ENCODE results near the gene ARL6IP4. TPM values are rescaled to one million over a fixed set of nuclear protein-coding genes. Genes with fewer than 3 reads are reported as not detected.

Gene ARL6IP4
- total RNA-seq, 1 experiment from 2014 or later = 133 TPM

- TF ChIP-seq, protein P1, sequence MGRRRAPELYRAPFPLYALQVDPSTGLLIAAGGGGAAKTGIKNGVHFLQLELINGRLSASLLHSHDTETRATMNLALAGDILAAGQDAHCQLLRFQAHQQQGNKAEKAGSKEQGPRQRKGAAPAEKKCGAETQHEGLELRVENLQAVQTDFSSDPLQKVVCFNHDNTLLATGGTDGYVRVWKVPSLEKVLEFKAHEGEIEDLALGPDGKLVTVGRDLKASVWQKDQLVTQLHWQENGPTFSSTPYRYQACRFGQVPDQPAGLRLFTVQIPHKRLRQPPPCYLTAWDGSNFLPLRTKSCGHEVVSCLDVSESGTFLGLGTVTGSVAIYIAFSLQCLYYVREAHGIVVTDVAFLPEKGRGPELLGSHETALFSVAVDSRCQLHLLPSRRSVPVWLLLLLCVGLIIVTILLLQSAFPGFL (CRISPR knock-in tag; IDR thresholded peaks at IDR 0.05; ENCODE audit: borderline replicate concordance) = no peak
- no peak for TF ChIP-seq OVOL2 (CRISPR knock-in tag; IDR thresholded peaks at IDR 0.05; ENCODE audit: borderline replicate concordance)
Measured at GRCh38 chr12:122975790-122976647, 4.5 kb upstream of the ARL6IP4 start (continued).

DNA sequence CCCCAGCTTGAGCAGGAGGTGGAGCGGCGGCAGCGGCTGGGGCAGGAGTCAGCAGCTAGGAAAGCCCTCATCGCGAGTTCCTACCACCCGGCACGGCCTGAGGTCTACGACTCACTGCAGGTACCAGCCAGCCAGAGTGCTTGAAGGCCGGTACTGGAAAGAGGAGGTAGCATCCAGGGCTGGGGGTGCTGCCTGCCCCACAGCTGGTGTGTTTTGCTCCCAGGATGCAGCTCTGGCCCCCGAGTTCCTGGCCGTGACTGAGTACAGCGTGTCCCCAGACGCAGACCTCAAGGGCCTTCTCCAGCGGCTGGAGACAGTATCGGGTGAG, 3.9 kb upstream of the ARL6IP4 start:
- no peak overlapping the region for H3K27ac Mint-ChIP-seq
- ChIA-PET POLR2A (interaction anchor here (2.2 kb wide), 1 partner anchor 256 kb away, joined by 11 read pairs; the partner anchor contains the start of genes MPHOSPH9 and MTRFR), CTCF (no interaction called here)
- no peak for DNase-seq (ENCODE audit: low spot score)
- no peaks in the 10 kb centered on the region for H3K9me3 Mint-ChIP-seq
- no peaks in the 10 kb centered on the region for H3K27me3 Mint-ChIP-seq (ENCODE audit: low read depth)
- peak overlapping the region; percentile 96 for H3K4me3 Mint-ChIP-seq
- TF ChIP-seq, protein P2, sequence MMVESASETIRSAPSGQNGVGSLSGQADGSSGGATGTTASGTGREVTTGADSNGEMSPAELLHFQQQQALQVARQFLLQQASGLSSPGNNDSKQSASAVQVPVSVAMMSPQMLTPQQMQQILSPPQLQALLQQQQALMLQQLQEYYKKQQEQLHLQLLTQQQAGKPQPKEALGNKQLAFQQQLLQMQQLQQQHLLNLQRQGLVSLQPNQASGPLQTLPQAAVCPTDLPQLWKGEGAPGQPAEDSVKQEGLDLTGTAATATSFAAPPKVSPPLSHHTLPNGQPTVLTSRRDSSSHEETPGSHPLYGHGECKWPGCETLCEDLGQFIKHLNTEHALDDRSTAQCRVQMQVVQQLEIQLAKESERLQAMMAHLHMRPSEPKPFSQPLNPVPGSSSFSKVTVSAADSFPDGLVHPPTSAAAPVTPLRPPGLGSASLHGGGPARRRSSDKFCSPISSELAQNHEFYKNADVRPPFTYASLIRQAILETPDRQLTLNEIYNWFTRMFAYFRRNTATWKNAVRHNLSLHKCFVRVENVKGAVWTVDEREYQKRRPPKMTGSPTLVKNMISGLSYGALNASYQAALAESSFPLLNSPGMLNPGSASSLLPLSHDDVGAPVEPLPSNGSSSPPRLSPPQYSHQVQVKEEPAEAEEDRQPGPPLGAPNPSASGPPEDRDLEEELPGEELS (CRISPR knock-in tag; IDR thresholded peaks at IDR 0.05) = no peak
- TF ChIP-seq EMX1 (CRISPR knock-in tag; IDR thresholded peaks at IDR 0.05) (no peak), CREM (CRISPR knock-in tag; IDR thresholded peaks at IDR 0.05) (no peak), NFE2L1 (CRISPR knock-in tag; IDR thresholded peaks at IDR 0.05) (no peak), ZNF138 (CRISPR knock-in tag; conservative IDR thresholded peaks at IDR 0.05) (no peak), ERG (CRISPR knock-in tag; IDR thresholded peaks at IDR 0.05) (no peak), ZNF121 (CRISPR knock-in tag; IDR thresholded peaks at IDR 0.05) (no peak), HMGXB4 (CRISPR knock-in tag; IDR thresholded peaks at IDR 0.05) (no peak)
- TF ChIP-seq, protein P3, sequence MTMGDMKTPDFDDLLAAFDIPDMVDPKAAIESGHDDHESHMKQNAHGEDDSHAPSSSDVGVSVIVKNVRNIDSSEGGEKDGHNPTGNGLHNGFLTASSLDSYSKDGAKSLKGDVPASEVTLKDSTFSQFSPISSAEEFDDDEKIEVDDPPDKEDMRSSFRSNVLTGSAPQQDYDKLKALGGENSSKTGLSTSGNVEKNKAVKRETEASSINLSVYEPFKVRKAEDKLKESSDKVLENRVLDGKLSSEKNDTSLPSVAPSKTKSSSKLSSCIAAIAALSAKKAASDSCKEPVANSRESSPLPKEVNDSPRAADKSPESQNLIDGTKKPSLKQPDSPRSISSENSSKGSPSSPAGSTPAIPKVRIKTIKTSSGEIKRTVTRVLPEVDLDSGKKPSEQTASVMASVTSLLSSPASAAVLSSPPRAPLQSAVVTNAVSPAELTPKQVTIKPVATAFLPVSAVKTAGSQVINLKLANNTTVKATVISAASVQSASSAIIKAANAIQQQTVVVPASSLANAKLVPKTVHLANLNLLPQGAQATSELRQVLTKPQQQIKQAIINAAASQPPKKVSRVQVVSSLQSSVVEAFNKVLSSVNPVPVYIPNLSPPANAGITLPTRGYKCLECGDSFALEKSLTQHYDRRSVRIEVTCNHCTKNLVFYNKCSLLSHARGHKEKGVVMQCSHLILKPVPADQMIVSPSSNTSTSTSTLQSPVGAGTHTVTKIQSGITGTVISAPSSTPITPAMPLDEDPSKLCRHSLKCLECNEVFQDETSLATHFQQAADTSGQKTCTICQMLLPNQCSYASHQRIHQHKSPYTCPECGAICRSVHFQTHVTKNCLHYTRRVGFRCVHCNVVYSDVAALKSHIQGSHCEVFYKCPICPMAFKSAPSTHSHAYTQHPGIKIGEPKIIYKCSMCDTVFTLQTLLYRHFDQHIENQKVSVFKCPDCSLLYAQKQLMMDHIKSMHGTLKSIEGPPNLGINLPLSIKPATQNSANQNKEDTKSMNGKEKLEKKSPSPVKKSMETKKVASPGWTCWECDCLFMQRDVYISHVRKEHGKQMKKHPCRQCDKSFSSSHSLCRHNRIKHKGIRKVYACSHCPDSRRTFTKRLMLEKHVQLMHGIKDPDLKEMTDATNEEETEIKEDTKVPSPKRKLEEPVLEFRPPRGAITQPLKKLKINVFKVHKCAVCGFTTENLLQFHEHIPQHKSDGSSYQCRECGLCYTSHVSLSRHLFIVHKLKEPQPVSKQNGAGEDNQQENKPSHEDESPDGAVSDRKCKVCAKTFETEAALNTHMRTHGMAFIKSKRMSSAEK (CRISPR knock-in tag; IDR thresholded peaks at IDR 0.05; ENCODE audit: borderline replicate concordance) = no peak
- TF ChIP-seq, protein P4, sequence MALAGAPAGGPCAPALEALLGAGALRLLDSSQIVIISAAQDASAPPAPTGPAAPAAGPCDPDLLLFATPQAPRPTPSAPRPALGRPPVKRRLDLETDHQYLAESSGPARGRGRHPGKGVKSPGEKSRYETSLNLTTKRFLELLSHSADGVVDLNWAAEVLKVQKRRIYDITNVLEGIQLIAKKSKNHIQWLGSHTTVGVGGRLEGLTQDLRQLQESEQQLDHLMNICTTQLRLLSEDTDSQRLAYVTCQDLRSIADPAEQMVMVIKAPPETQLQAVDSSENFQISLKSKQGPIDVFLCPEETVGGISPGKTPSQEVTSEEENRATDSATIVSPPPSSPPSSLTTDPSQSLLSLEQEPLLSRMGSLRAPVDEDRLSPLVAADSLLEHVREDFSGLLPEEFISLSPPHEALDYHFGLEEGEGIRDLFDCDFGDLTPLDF (CRISPR knock-in tag; IDR thresholded peaks at IDR 0.05) = no peak
- H3K4me1 Mint-ChIP-seq = peaks cover 15% of the 10 kb centered on the region
- ATAC-seq = no peak
- H3K36me3 Mint-ChIP-seq = 0 out of 2 replicates have a peak, but pooled peaks cover under 1% of the 10 kb centered on the region

Data from WTC11 (cell line).